ENCODE data around the gene POLG2.
"Not testable (repeated sequence)": the region's sequence is repeated elsewhere in the genome, so short reads cannot be mapped to it uniquely, and the experiment has no call there.

POLG2 gene

DNA sequence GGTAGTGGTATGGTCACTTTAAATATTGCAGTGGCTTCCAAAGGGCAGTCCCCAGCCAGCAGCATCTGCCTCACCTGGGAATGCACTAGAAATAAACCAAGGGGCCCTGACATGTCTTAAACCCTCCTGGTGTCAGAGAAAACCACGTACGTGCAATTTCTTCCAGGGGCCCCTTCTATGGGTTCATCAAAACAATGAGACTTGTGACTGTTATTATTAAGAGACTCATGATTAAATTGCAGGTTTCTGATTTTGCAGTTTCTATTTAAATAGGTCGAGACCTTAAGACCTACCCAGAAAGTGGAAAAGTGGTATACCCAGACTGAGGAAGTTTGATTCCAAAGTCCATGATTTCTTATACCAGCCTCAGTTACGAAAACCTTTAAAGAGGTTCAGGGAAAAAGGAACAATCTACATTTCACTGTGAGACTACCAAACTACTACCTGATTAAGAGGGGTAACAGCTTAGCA, 746 bp upstream of the POLG2 start:
- peaks cover 0 to 3% (median 0%) of the 10 kb centered on the region in 11 experiments; a peak in 1 of 22 replicates for H3K9me3 ChIP-seq (replicated peaks in 1 of 11)
- peaks cover 53 to 72% (median 56%) of the 10 kb centered on the region in 11 experiments for H4K20me1 ChIP-seq
- H3K27me3 ChIP-seq = no peaks in the 10 kb centered on the region
- H3K4me1 ChIP-seq = peaks cover 72 to 89% (median 81%) of the 10 kb centered on the region in 10 experiments
- TF ChIP-seq Cebpa-rat (IDR thresholded peaks at IDR 0.05) = no peak
- peak overlapping the region; percentile 88 to 98 (median 94) for H3K4me2 ChIP-seq
- peak overlapping the region; percentile 60 to 85 (median 83); a peak in 21 of 22 replicates for H3K27ac ChIP-seq
- H3K9ac ChIP-seq = peak overlapping the region; percentile 73 to 87 (median 84); a peak in 21 of 22 replicates
- peak overlapping the region; percentile 59 to 80 (median 76) for H3K4me3 ChIP-seq
- H3K36me3 ChIP-seq = peaks cover 52 to 72% (median 64%) of the 10 kb centered on the region in 11 experiments

DNA sequence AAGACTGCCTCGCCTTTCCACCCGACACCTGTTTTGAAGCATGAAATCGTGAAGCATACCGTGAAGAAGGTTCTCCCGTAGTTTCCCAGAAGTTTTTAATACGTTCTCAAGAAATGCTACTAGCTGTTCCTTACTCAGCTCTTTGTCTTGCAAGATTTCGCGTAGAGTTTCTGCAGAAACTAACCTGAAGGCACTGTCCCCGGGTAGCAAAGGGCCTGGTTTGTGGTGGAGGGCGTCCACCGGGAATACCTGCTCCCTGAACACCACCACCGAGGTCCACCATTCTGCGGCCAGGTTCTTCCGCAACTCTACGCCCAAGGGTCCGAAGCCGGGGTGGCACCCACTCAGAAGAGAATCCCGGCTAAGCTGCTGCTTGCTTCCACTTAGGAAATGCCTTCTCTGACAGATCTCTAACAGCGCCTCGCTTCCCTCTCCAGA, 487 bp downstream of the POLG2 start:
- Histone ChIP-seq H3K27me3 (no peaks in the 10 kb centered on the region), H3K9me3 (replicated peaks in 1 of 11) (peaks cover 0 to 3% (median 0%) of the 10 kb centered on the region in 11 experiments; a peak in 1 of 22 replicates), H3K4me1 (peaks cover 64 to 89% (median 74%) of the 10 kb centered on the region in 10 experiments), H3K36me3 (peaks cover 49 to 72% (median 64%) of the 10 kb centered on the region in 11 experiments), H3K9ac (peak overlapping the region; percentile 73 to 87 (median 84)), H3K4me2 (peak overlapping the region; percentile 88 to 98 (median 94)), H4K20me1 (peaks cover 41 to 59% (median 43%) of the 10 kb centered on the region in 11 experiments), H3K4me3 (peak overlapping the region; percentile 59 to 80 (median 76)), H3K27ac (peak overlapping the region; percentile 60 to 85 (median 83); a peak in 21 of 22 replicates)
- TF ChIP-seq Cebpa-rat (IDR thresholded peaks at IDR 0.05) = no peak

DNA sequence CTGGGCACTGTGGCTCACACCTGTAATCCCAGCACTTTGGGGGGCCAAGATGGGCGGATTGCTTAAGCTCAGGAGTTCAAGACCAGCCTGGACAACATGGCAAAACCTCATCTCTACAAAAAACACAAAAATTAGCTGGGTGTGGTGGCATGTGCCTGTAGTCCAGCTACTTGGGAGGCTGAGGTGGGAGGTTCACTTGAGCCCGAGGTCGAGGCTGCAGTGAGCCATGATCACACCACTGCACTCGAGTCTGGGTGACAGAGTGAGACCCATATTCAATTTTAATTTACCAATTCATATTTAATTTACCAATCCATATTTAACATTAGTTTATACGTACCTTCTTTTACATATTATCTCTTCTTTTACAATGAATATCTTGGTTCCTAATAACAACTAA, 1.6 kb downstream of the POLG2 start:
- H3K9me3 ChIP-seq (replicated peaks in 1 of 11); H3K27me3 ChIP-seq: not testable (repeated sequence)
- peaks cover 30 to 49% (median 33%) of the 10 kb centered on the region in 11 experiments for H4K20me1 ChIP-seq
- peak overlapping the region in 9 of 11 experiments; percentile 73 to 87 (median 84); a peak in 15 of 22 replicates for H3K9ac ChIP-seq
- H3K4me1 ChIP-seq = peaks cover 54 to 82% (median 63%) of the 10 kb centered on the region in 10 experiments
- peak overlapping the region in 5 of 11 experiments; percentile 82 to 85 (median 84); a peak in 6 of 22 replicates for H3K27ac ChIP-seq
- H3K4me3 ChIP-seq = peak overlapping the region; percentile 59 to 80 (median 76)
- H3K4me2 ChIP-seq = peak overlapping the region; percentile 88 to 98 (median 94)
- peaks cover 49 to 72% (median 64%) of the 10 kb centered on the region in 11 experiments for H3K36me3 ChIP-seq

DNA sequence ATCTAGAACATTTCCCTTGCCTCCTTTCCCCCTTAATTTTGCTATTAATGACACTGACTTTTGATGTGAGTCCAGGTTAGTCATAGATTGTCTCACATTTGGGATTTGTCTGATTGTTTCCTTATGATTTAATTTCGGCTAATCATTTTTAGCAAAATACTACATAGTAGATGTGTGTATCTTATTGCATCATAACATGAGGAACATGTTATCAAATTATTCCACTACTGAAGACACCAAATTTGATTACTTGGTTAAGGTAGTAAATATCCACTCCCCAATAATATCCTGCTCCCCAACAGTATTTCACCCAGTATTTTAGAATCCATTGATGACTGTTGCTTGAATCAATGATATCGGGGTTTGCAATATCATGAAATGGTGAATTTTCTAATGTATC, 2.7 kb downstream of the POLG2 start:
- H4K20me1 ChIP-seq = peaks cover 18 to 37% (median 21%) of the 10 kb centered on the region in 11 experiments
- peak overlapping the region in 3 of 11 experiments; percentile 17 to 87 (median 21); a peak in 4 of 22 replicates for H3K9ac ChIP-seq
- peaks cover 43 to 70% (median 52%) of the 10 kb centered on the region in 10 experiments for H3K4me1 ChIP-seq
- H3K4me3 ChIP-seq = peak overlapping the region in 8 of 10 experiments; percentile 70 to 80 (median 77); a peak in 8 of 20 replicates
- H3K27me3 ChIP-seq = no peaks in the 10 kb centered on the region
- TF ChIP-seq Cebpa-rat (IDR thresholded peaks at IDR 0.05) = no peak
- peaks cover 0 to 3% (median 0%) of the 10 kb centered on the region in 11 experiments; a peak in 1 of 22 replicates for H3K9me3 ChIP-seq (replicated peaks in 1 of 11)
- H3K4me2 ChIP-seq = peak overlapping the region; percentile 88 to 98 (median 94)
- H3K27ac ChIP-seq = no peak overlapping the region
- H3K36me3 ChIP-seq = peaks cover 49 to 72% (median 64%) of the 10 kb centered on the region in 11 experiments

DNA sequence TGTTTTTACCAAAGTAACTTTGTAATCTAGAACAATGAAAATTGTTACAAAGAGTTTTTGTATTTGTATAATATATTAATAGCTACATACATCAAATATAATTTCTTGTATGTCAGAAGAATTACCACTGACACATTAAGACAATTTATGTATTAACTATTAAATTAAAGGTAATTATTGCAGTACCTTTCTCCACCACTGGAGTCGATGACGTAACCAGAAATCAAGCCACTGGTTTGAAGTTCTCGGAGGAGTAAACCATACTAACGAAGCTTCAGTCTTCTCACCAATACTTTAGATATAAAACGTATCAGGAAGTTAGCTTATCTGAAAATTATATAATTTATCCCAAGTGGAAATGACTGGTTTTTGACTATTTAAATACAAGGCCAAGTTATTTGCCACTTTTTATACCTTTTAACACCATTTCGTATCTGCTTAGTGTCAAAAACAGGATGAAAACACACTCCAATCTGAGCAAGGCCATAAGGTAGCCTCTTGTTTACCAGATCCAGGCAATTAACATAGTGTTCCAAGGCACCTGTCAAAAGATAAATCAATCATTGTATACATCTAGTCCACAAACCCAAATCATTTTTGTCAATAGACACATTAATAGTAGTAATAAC, 4.3 kb downstream of the POLG2 start:
- TF ChIP-seq Cebpa-rat (IDR thresholded peaks at IDR 0.05) = peak in 2 of 11 experiments; percentile 16 to 46; a peak in 2 of 22 replicates
- Histone ChIP-seq H3K36me3 (peaks cover 55 to 72% (median 64%) of the 10 kb centered on the region in 11 experiments), H3K9ac (no peak overlapping the region), H3K4me3 (no peak overlapping the region), H3K4me2 (peak overlapping the region in 5 of 11 experiments; percentile 18 to 54 (median 32); a peak in 7 of 22 replicates), H3K27ac (0 out of 22 replicates have a peak overlapping the region, but pooled peaks of 1 of the 11 experiments have one; percentile 6), H4K20me1 (peaks cover 3 to 22% (median 6%) of the 10 kb centered on the region in 11 experiments; a peak in 19 of 22 replicates), H3K9me3 (replicated peaks in 1 of 11) (peaks cover 0 to 3% (median 0%) of the 10 kb centered on the region in 11 experiments; a peak in 1 of 22 replicates), H3K4me1 (peaks cover 28 to 55% (median 37%) of the 10 kb centered on the region in 10 experiments), H3K27me3 (no peaks in the 10 kb centered on the region)

DNA sequence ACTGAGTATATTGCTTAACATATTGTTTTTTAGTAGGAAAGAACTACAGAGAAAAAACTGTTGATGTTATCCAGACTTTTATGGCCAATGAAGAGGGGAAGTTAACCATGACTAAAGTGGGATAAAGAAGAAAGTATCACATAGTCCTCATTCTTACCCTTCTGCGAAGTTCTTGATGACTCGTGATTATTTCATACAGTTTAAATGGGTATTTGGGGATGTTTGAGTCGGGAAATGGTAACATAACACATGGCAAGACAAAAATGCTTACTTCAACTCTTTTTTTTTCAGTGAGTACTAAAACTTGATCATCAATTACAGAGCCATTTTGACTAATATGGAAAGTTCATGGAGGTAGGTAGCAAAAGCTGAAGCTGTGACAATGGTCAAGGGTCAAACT, 4.9 kb downstream of the POLG2 start:
- Histone ChIP-seq H3K27me3 (no peaks in the 10 kb centered on the region), H3K4me3 (no peak overlapping the region), H3K4me1 (peaks cover 24 to 51% (median 33%) of the 10 kb centered on the region in 10 experiments), H3K36me3 (peaks cover 61 to 78% (median 70%) of the 10 kb centered on the region in 11 experiments), H3K9ac (no peak overlapping the region), H3K27ac (peak overlapping the region in 1 of 11 experiments; percentile 6; a peak in 1 of 22 replicates), H3K9me3 (replicated peaks in 1 of 11) (peaks cover 0 to 3% (median 0%) of the 10 kb centered on the region in 11 experiments; a peak in 1 of 22 replicates), H3K4me2 (peak overlapping the region in 4 of 11 experiments; percentile 11 to 54 (median 32); a peak in 6 of 22 replicates), H4K20me1 (peaks cover 0 to 17% (median 0%) of the 10 kb centered on the region in 11 experiments; a peak in 5 of 22 replicates)
- TF ChIP-seq Cebpa-rat (IDR thresholded peaks at IDR 0.05) = no peak

DNA sequence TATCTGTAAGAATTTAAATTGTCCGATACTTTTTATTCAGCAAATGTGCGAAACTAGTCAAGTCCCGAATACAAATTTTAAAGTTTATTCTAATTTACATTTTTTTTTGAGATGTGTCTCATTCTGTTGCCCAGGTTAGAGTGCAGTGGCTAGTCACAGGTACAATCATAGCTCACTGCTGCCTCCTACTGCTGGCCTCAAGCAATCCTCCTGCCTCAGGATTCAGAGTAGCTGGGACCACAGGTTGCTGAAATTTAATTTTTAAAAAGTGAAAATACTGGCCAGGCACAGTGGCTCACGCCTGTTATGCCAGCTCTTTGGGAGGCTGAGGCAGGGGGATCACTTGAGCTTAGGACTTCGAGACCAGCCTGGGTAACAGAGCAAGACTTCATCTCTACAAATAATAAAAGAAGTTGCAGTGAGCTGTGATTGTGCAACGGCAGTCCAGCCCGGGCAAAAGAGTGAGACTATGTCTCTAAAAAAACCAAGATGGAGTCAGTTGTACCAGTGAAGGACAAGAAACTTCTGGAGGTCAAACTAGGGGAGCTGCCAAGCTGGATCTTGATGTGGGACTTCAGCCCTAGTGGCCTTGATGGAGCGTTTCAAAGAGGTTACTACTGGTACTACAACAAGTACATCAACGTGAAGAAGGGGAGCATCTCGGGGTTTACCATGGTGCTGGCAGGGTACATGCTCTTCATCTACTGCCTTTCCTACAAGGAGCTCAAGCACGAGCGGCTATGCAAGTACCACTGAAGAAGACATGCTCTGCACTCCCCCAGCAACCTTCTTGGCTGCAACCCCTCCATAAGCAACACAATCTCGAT, 5.6 kb downstream of the POLG2 start:
- Histone ChIP-seq H3K27ac (peak overlapping the region in 2 of 11 experiments; percentile 0 to 16; a peak in 2 of 22 replicates), H3K9ac (no peak overlapping the region), H3K9me3 (replicated peaks in 1 of 11) (peaks cover 0 to 3% (median 0%) of the 10 kb centered on the region in 11 experiments; a peak in 1 of 22 replicates), H4K20me1 (peaks cover 0 to 14% (median 0%) of the 10 kb centered on the region in 11 experiments; a peak in 5 of 22 replicates), H3K27me3 (no peaks in the 10 kb centered on the region), H3K4me2 (peak overlapping the region in 2 of 11 experiments; percentile 32 to 33; a peak in 1 of 22 replicates), H3K4me1 (peaks cover 24 to 51% (median 33%) of the 10 kb centered on the region in 10 experiments), H3K4me3 (no peak overlapping the region), H3K36me3 (peaks cover 66 to 85% (median 75%) of the 10 kb centered on the region in 11 experiments)
- peak in 2 of 11 experiments; percentile 35 to 64; a peak in 3 of 22 replicates for TF ChIP-seq Cebpa-rat (IDR thresholded peaks at IDR 0.05)

DNA sequence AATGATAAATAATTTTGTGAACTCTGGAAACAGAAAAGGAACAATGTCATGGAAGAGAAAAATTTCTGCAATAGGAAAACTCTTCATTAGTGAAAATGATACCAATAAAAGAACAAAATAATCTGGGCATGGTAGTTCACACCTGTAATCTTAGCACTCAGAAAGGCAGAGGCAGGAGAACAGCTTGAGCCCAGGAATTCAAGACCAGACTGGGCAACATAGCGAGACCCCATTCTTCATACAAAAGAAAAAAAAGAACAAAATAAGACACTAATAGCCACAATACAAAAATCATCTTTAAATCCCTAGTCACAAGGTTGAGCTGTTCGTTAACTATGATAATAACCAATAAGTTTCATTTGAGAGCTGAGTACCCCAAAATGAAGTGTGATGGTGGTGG, 8.6 kb downstream of the POLG2 start:
- no peak overlapping the region for H3K4me3 ChIP-seq
- peaks cover 0 to 9% (median 0%) of the 10 kb centered on the region in 11 experiments; a peak in 2 of 22 replicates for H4K20me1 ChIP-seq
- H3K27ac ChIP-seq = no peak overlapping the region
- H3K9ac ChIP-seq = no peak overlapping the region
- no peak overlapping the region for H3K4me2 ChIP-seq
- H3K27me3 ChIP-seq = no peaks in the 10 kb centered on the region
- H3K4me1 ChIP-seq = peaks cover 0 to 23% (median 9%) of the 10 kb centered on the region in 10 experiments; a peak in 12 of 20 replicates
- H3K9me3 ChIP-seq (replicated peaks in 1 of 11) = peaks cover 0 to 3% (median 0%) of the 10 kb centered on the region in 11 experiments; a peak in 1 of 22 replicates
- no peak for TF ChIP-seq Cebpa-rat (IDR thresholded peaks at IDR 0.05)
- H3K36me3 ChIP-seq = peaks cover 93 to 100% (median 97%) of the 10 kb centered on the region in 11 experiments
